ENCODE measurements around the gene TCF7L2.

Gene TCF7L2

DNA sequence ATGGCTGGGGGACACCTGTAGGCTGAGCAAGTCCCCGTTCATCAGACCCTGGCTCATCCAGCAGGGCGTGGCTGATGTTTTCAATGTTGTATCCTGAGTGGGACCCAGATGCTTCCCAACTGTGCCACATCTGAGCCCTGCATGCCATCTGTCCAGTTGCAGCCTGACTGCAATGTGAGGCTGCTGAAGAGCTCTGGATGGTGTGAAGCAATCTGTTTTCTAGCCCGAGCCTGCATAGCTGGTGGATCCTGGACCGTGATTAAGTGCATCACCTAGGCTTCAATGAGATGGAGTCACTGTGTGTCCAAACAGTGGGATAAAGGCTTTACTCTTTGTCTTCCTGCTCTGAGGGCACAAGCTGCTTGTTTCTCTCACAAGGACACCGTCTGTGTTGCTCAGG lies 99.8 kb downstream of the TCF7L2 start:
- POLR2A ChIA-PET = interaction anchor here (1.1 kb wide), 1 partner anchor 24 kb away, joined by 3 read pairs; no protein-coding TSS in a partner anchor
- H3K9me3 ChIP-seq (ENCODE audit: control extremely low read depth in 1 of 5, control insufficient read depth in 4 of 5, insufficient read depth in 2 of 5, low read depth in 1 of 5, low read length in 4 of 5) = no peaks in the 10 kb centered on the region
- DNase-seq = no peak
- WGBS (ENCODE audit: insufficient coverage) = 93% methylated on average over 5 of the region's 5 CpGs
- no peaks in the 10 kb centered on the region for H3K27me3 ChIP-seq (replicated peaks in 2 of 5; ENCODE audit: control insufficient read depth in 4 of 5, insufficient read depth in 5 of 5, low read length in 4 of 5)
- H3K4me1 ChIP-seq (ENCODE audit: control extremely low read depth in 1 of 4, control insufficient read depth in 4 of 4, insufficient read depth in 4 of 4, low read length in 3 of 4) = peaks cover 0 to 18% (median 9%) of the 10 kb centered on the region in 4 experiments
- H3K4me3 ChIP-seq (ENCODE audit: control insufficient read depth in 1 of 7, extremely low read depth in 1 of 7, insufficient read depth in 4 of 7, low read depth in 2 of 7, low read length in 6 of 7) = no peak overlapping the region
- H3K27ac ChIP-seq (ENCODE audit: insufficient read depth in 1 of 2, low read depth in 1 of 2, low read length in 2 of 2, poor library complexity in 1 of 2, severe bottlenecking in 2 of 2) = no peak overlapping the region
- no peaks in the 10 kb centered on the region for H3K36me3 ChIP-seq (ENCODE audit: control insufficient read depth in 4 of 4, insufficient read depth in 4 of 4, low read length in 3 of 4)
- CTCF ChIA-PET = interaction anchor here (1.2 kb wide), 1 partner anchor 11 kb away, joined by 4 read pairs; no protein-coding TSS in a partner anchor

DNA sequence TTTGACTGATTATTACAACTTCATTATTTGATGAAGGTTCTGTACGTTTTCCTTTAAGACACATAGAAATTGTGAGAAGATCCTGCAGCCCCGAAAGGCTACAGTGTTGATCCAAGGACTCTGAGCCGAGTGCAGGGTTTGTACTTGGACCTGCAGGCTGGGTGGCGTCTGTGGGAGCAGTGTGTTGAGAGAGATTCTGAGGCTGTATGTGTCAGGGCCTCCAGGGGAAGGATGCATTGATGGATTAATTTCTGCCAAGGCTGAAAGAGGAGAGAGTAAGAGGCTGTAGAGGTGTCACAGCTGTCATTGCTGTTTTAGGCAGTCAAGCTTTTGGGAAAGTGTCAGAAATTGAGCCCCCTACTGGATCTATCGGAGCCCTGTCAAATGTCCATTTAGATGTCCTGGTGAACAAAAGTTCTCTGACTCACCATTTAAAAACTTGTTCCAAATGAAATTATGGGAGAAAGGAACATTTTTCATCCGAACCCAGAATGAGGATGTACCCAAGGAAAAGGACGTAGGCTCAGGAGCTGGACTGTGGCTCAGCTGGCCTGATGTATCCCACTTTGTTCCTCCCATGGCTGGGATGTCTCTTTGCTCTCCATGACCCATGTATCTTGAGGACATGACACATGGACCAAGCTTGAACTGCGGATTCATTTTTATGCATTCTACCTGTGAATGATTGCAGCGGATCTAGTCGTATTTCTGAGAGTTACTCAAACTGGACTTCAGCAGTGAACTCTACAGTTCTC lies 102.2 kb downstream of the TCF7L2 start:
- 93% methylated on average over 8 of the region's 10 CpGs for WGBS (ENCODE audit: insufficient coverage)
- CTCF ChIA-PET = interaction anchor here (1.0 to 1.5 kb wide), 3 partner anchors 9 to 93 kb away, joined by 3 to 5 read pairs (median 3); no protein-coding TSS in a partner anchor
- POLR2A ChIA-PET = interaction anchor here (0.6 kb wide), 1 partner anchor 9 kb away, joined by 3 read pairs; no protein-coding TSS in a partner anchor
- Histone ChIP-seq H3K27me3 (replicated peaks in 2 of 5; ENCODE audit: control insufficient read depth in 4 of 5, insufficient read depth in 5 of 5, low read length in 4 of 5) (no peaks in the 10 kb centered on the region), H3K36me3 (ENCODE audit: control insufficient read depth in 4 of 4, insufficient read depth in 4 of 4, low read length in 3 of 4) (no peaks in the 10 kb centered on the region), H3K27ac (ENCODE audit: insufficient read depth in 1 of 2, low read depth in 1 of 2, low read length in 2 of 2, poor library complexity in 1 of 2, severe bottlenecking in 2 of 2) (no peak overlapping the region), H3K4me3 (ENCODE audit: control insufficient read depth in 1 of 7, extremely low read depth in 1 of 7, insufficient read depth in 4 of 7, low read depth in 2 of 7, low read length in 6 of 7) (no peak overlapping the region), H3K4me1 (ENCODE audit: control extremely low read depth in 1 of 4, control insufficient read depth in 4 of 4, insufficient read depth in 4 of 4, low read length in 3 of 4) (peaks cover 0 to 18% (median 9%) of the 10 kb centered on the region in 4 experiments), H3K9me3 (ENCODE audit: control extremely low read depth in 1 of 5, control insufficient read depth in 4 of 5, insufficient read depth in 2 of 5, low read depth in 1 of 5, low read length in 4 of 5) (no peaks in the 10 kb centered on the region)
- DNase-seq = peak in 1 of 3 donors; percentile 18

DNA sequence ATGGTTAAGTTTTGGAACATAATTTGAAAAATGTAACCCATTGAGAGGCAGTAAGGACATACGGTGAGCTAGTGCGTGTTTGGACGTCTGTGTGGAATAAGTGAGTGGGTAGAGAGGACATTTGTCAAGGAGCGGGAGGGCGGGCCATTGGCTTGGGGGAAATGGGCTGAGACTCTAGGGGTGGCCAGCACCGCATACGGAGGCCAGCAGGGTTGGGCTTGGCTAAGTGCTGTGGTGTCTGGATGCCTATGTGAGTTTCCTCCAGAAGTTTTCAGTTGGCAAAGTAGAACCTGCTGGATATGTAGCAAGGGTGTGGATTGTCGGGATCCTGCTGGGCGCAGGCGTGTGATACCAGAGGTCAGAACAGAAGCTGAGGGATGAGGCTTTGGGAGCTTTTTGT lies 103.0 kb downstream of the TCF7L2 start:
- peaks cover 0 to 18% (median 9%) of the 10 kb centered on the region in 4 experiments for H3K4me1 ChIP-seq (ENCODE audit: control extremely low read depth in 1 of 4, control insufficient read depth in 4 of 4, insufficient read depth in 4 of 4, low read length in 3 of 4)

DNA sequence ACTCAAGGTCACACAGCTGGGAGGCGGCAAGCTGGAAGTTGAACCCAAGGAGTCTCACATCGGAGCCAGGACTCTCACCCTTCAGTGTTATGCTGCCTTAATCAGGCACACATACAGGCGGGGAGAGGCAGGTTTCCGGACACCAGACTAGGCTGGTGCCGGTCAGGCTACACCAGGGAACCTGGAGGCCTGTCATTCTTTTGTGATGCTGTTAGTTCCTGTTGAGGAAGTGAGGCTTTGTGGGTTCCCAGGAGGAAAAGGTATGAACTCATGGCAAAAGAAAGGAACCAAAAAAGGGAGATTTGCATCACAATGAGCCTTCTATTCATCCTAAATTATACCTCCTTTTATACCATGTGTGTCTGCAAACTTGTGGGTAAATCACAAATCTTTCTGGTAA lies 103.8 kb downstream of the TCF7L2 start:
- Histone ChIP-seq H3K9me3 (ENCODE audit: control extremely low read depth in 1 of 5, control insufficient read depth in 4 of 5, insufficient read depth in 2 of 5, low read depth in 1 of 5, low read length in 4 of 5) (no peaks in the 10 kb centered on the region), H3K27ac (ENCODE audit: insufficient read depth in 1 of 2, low read depth in 1 of 2, low read length in 2 of 2, poor library complexity in 1 of 2, severe bottlenecking in 2 of 2) (no peak overlapping the region), H3K4me1 (ENCODE audit: control extremely low read depth in 1 of 4, control insufficient read depth in 4 of 4, insufficient read depth in 4 of 4, low read length in 3 of 4) (peaks cover 0 to 24% (median 16%) of the 10 kb centered on the region in 4 experiments), H3K4me3 (ENCODE audit: control insufficient read depth in 1 of 7, extremely low read depth in 1 of 7, insufficient read depth in 4 of 7, low read depth in 2 of 7, low read length in 6 of 7) (no peak overlapping the region), H3K27me3 (replicated peaks in 2 of 5; ENCODE audit: control insufficient read depth in 4 of 5, insufficient read depth in 5 of 5, low read length in 4 of 5) (no peaks in the 10 kb centered on the region), H3K36me3 (ENCODE audit: control insufficient read depth in 4 of 4, insufficient read depth in 4 of 4, low read length in 3 of 4) (no peaks in the 10 kb centered on the region)
- no peak for DNase-seq
- ChIA-PET POLR2A (no interaction called here), CTCF (interaction anchor here (0.7 to 1.4 kb wide), 3 partner anchors 94 to 332 kb away, joined by 3 read pairs; no protein-coding TSS in a partner anchor)
- WGBS (ENCODE audit: insufficient coverage) = 89% methylated on average over 2 of the region's 5 CpGs

More for the DNA sequence above, 103.0 kb downstream of the TCF7L2 start:
- Histone ChIP-seq H3K36me3 (ENCODE audit: control insufficient read depth in 4 of 4, insufficient read depth in 4 of 4, low read length in 3 of 4) (no peaks in the 10 kb centered on the region), H3K27ac (ENCODE audit: insufficient read depth in 1 of 2, low read depth in 1 of 2, low read length in 2 of 2, poor library complexity in 1 of 2, severe bottlenecking in 2 of 2) (no peak overlapping the region), H3K4me3 (ENCODE audit: control insufficient read depth in 1 of 7, extremely low read depth in 1 of 7, insufficient read depth in 4 of 7, low read depth in 2 of 7, low read length in 6 of 7) (no peak overlapping the region), H3K27me3 (replicated peaks in 2 of 5; ENCODE audit: control insufficient read depth in 4 of 5, insufficient read depth in 5 of 5, low read length in 4 of 5) (no peaks in the 10 kb centered on the region), H3K9me3 (ENCODE audit: control extremely low read depth in 1 of 5, control insufficient read depth in 4 of 5, insufficient read depth in 2 of 5, low read depth in 1 of 5, low read length in 4 of 5) (no peaks in the 10 kb centered on the region)
- DNase-seq = no peak
- WGBS (ENCODE audit: insufficient coverage) = 98% methylated on average over 10 of the region's 10 CpGs
- ChIA-PET CTCF (interaction anchor here (0.7 to 1.5 kb wide), 3 partner anchors 11 to 318 kb away, joined by 3 read pairs; no protein-coding TSS in a partner anchor), POLR2A (no interaction called here)

DNA sequence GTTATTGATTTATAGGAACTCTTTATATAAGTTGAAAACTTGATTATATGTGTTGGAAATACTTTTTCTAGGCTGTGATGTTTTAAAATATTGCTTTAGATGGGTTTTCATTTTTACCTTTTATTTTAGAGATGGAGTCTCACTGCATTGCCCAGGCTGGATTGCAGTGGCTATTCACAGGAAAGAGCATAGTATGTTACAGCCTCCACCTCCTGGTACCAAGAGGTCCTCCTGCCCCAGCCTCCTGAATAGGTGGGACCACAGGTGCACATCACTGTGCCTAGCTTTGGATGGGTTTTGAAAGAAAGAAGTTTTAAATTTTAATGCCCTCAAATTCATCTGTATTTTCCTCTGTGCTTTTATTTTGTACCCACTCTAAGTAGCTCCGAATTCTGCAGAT lies 105.4 kb downstream of the TCF7L2 start:
- POLR2A ChIA-PET = no interaction called here
- CTCF ChIA-PET = no interaction called here
- no peaks in the 10 kb centered on the region for H3K9me3 ChIP-seq (ENCODE audit: control extremely low read depth in 1 of 5, control insufficient read depth in 4 of 5, insufficient read depth in 2 of 5, low read depth in 1 of 5, low read length in 4 of 5)
- no peak for DNase-seq
- no peak overlapping the region for H3K27ac ChIP-seq (ENCODE audit: insufficient read depth in 1 of 2, low read depth in 1 of 2, low read length in 2 of 2, poor library complexity in 1 of 2, severe bottlenecking in 2 of 2)
- WGBS (ENCODE audit: insufficient coverage) = 100% methylated on average over 1 of the region's 1 CpG
- H3K4me3 ChIP-seq (ENCODE audit: control insufficient read depth in 1 of 7, extremely low read depth in 1 of 7, insufficient read depth in 4 of 7, low read depth in 2 of 7, low read length in 6 of 7) = no peak overlapping the region
- H3K27me3 ChIP-seq (replicated peaks in 2 of 5; ENCODE audit: control insufficient read depth in 4 of 5, insufficient read depth in 5 of 5, low read length in 4 of 5) = no peaks in the 10 kb centered on the region
- H3K4me1 ChIP-seq (ENCODE audit: control extremely low read depth in 1 of 4, control insufficient read depth in 4 of 4, insufficient read depth in 4 of 4, low read length in 3 of 4) = peaks cover 8 to 34% (median 30%) of the 10 kb centered on the region in 4 experiments
- no peaks in the 10 kb centered on the region for H3K36me3 ChIP-seq (ENCODE audit: control insufficient read depth in 4 of 4, insufficient read depth in 4 of 4, low read length in 3 of 4)

DNA sequence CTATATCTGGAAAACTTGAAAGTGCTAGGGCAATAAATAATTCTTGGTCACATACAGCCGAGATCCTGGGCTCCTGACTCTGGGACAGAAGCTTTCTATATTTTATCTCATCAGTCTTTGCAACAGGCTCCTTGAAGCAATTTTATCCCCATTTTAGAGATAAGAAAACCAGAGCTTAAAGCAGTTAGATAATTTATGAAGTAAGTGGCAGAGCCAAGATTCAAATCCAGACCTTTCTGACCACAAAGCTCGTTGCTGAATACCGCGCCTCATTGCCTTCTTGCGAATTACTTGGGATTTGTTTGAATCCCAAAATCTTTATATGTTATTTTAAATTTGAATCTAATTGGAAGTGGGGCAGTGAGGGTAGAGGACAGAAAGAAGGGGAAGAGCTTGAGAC lies 106.0 kb downstream of the TCF7L2 start:
- no peaks in the 10 kb centered on the region for H3K9me3 ChIP-seq (ENCODE audit: control extremely low read depth in 1 of 5, control insufficient read depth in 4 of 5, insufficient read depth in 2 of 5, low read depth in 1 of 5, low read length in 4 of 5)
- no peak for DNase-seq
- CTCF ChIA-PET = no interaction called here
- H3K27ac ChIP-seq (ENCODE audit: insufficient read depth in 1 of 2, low read depth in 1 of 2, low read length in 2 of 2, poor library complexity in 1 of 2, severe bottlenecking in 2 of 2) = no peak overlapping the region
- H3K27me3 ChIP-seq (replicated peaks in 2 of 5; ENCODE audit: control insufficient read depth in 4 of 5, insufficient read depth in 5 of 5, low read length in 4 of 5) = no peaks in the 10 kb centered on the region
- WGBS (ENCODE audit: insufficient coverage) = 82% methylated on average over 2 of the region's 5 CpGs
- H3K4me1 ChIP-seq (ENCODE audit: control extremely low read depth in 1 of 4, control insufficient read depth in 4 of 4, insufficient read depth in 4 of 4, low read length in 3 of 4) = peaks cover 9 to 34% (median 29%) of the 10 kb centered on the region in 4 experiments
- no peaks in the 10 kb centered on the region for H3K36me3 ChIP-seq (ENCODE audit: control insufficient read depth in 4 of 4, insufficient read depth in 4 of 4, low read length in 3 of 4)
- H3K4me3 ChIP-seq (ENCODE audit: control insufficient read depth in 1 of 7, extremely low read depth in 1 of 7, insufficient read depth in 4 of 7, low read depth in 2 of 7, low read length in 6 of 7) = no peak overlapping the region
- POLR2A ChIA-PET = no interaction called here

DNA sequence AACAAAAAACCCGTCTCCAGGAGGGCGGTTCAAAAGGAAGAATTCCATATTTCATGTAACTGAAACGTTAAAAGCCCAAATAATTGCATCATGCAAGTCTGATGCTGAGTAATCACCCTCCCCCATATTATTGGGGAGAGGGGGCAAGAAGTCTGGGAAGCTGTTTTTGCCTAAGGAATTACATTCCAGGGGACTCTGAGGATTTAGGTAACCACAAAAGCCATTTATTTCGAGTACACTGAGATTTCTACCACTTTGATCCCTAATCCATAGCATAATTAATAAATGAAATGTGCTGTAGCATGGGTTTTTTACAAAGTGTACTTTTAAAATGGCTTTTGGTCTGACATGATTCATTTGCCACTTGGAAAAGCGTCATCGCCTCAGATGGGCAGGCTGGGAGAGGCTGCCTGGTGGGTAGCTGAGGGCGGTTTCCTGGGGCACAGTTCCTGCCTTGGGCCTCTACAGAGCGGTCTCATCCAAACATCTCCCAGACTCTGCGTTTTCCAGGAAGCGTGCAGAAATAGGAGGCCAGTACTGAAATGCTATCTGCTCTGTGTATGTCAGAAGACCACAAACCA lies 106.5 kb downstream of the TCF7L2 start:
- POLR2A ChIA-PET = no interaction called here

More for the DNA sequence above, 106.5 kb downstream of the TCF7L2 start:
- peaks cover 9 to 33% (median 27%) of the 10 kb centered on the region in 4 experiments for H3K4me1 ChIP-seq (ENCODE audit: control extremely low read depth in 1 of 4, control insufficient read depth in 4 of 4, insufficient read depth in 4 of 4, low read length in 3 of 4)
- H3K4me3 ChIP-seq (ENCODE audit: control insufficient read depth in 1 of 7, extremely low read depth in 1 of 7, insufficient read depth in 4 of 7, low read depth in 2 of 7, low read length in 6 of 7) = no peak overlapping the region
- 73% methylated on average over 3 of the region's 10 CpGs for WGBS (ENCODE audit: insufficient coverage)
- no peaks in the 10 kb centered on the region for H3K9me3 ChIP-seq (ENCODE audit: control extremely low read depth in 1 of 5, control insufficient read depth in 4 of 5, insufficient read depth in 2 of 5, low read depth in 1 of 5, low read length in 4 of 5)
- no peaks in the 10 kb centered on the region for H3K36me3 ChIP-seq (ENCODE audit: control insufficient read depth in 4 of 4, insufficient read depth in 4 of 4, low read length in 3 of 4)
- no peak for DNase-seq
- CTCF ChIA-PET = no interaction called here
- no peaks in the 10 kb centered on the region for H3K27me3 ChIP-seq (replicated peaks in 2 of 5; ENCODE audit: control insufficient read depth in 4 of 5, insufficient read depth in 5 of 5, low read length in 4 of 5)
- no peak overlapping the region for H3K27ac ChIP-seq (ENCODE audit: insufficient read depth in 1 of 2, low read depth in 1 of 2, low read length in 2 of 2, poor library complexity in 1 of 2, severe bottlenecking in 2 of 2)

Measured in common myeloid progenitor, CD34-positive (primary cell).